ENCODE data around the gene HTR6.

DNA sequence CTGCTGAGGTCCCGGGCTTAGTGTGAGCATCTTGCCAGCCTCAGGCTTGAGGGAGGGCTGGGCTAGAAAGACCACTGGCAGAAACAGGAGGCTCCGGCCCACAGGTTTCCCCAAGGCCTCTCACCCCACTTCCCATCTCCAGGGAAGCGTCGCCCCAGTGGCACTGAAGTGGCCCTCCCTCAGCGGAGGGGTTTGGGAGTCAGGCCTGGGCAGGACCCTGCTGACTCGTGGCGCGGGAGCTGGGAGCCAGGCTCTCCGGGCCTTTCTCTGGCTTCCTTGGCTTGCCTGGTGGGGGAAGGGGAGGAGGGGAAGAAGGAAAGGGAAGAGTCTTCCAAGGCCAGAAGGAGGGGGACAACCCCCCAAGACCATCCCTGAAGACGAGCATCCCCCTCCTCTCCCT, 7.2 kb upstream of the HTR6 start:
- TF ChIP-seq, protein P1, sequence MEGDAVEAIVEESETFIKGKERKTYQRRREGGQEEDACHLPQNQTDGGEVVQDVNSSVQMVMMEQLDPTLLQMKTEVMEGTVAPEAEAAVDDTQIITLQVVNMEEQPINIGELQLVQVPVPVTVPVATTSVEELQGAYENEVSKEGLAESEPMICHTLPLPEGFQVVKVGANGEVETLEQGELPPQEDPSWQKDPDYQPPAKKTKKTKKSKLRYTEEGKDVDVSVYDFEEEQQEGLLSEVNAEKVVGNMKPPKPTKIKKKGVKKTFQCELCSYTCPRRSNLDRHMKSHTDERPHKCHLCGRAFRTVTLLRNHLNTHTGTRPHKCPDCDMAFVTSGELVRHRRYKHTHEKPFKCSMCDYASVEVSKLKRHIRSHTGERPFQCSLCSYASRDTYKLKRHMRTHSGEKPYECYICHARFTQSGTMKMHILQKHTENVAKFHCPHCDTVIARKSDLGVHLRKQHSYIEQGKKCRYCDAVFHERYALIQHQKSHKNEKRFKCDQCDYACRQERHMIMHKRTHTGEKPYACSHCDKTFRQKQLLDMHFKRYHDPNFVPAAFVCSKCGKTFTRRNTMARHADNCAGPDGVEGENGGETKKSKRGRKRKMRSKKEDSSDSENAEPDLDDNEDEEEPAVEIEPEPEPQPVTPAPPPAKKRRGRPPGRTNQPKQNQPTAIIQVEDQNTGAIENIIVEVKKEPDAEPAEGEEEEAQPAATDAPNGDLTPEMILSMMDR (IDR thresholded peaks at IDR 0.05; ENCODE audit: low read length), result no peak
- no peak for TF ChIP-seq EZH2 (optimal IDR thresholded peaks at IDR 0.05; ENCODE audit: low read depth, low read length)

Measured in MM.1S (cell line).